Duodenal mucosa (tissue), 2 donors: ENCODE data around the gene COMMD7.

ENCODE experiments used
- H3K27ac ChIP-seq: one replicate; pipeline ENCODE4 v1.7.0; 2013; ENCODE audit warnings: low read depth, low read length
- H3K27me3 ChIP-seq, 2 donors: one replicate each; pipeline ENCODE4 v1.7.0; 2013; ENCODE audit warnings: low read length in 2 of 2, control low read depth in 1 of 2; ENCODE audit not compliant: insufficient read depth in 2 of 2, control insufficient read depth in 1 of 2
- H3K36me3 ChIP-seq, 2 donors: one replicate each; pipeline ENCODE4 v1.7.0; 2013; ENCODE audit warnings: low read length in 2 of 2, control low read depth in 1 of 2; ENCODE audit not compliant: insufficient read depth in 2 of 2, control insufficient read depth in 1 of 2
- H3K4me1 ChIP-seq, 2 donors: one replicate each; pipeline ENCODE4 v1.7.0; 2013; ENCODE audit warnings: low read length in 2 of 2, control low read depth in 1 of 2; ENCODE audit not compliant: insufficient read depth in 2 of 2, control insufficient read depth in 1 of 2
- H3K4me3 ChIP-seq, 2 donors: one replicate each; pipeline ENCODE4 v1.7.0; 2013; ENCODE audit warnings: low read length in 2 of 2, low read depth in 1 of 2
- H3K9ac ChIP-seq, 2 donors: one replicate each; pipeline ENCODE4 v1.7.0; 2013; ENCODE audit warnings: low read length in 2 of 2, low read depth in 1 of 2
- H3K9me3 ChIP-seq, 2 donors: one replicate each; pipeline ENCODE4 v1.7.0; 2013; ENCODE audit warnings: low read length in 2 of 2, control low read depth in 1 of 2; ENCODE audit not compliant: control insufficient read depth in 1 of 2

The COMMD7 gene

DNA sequence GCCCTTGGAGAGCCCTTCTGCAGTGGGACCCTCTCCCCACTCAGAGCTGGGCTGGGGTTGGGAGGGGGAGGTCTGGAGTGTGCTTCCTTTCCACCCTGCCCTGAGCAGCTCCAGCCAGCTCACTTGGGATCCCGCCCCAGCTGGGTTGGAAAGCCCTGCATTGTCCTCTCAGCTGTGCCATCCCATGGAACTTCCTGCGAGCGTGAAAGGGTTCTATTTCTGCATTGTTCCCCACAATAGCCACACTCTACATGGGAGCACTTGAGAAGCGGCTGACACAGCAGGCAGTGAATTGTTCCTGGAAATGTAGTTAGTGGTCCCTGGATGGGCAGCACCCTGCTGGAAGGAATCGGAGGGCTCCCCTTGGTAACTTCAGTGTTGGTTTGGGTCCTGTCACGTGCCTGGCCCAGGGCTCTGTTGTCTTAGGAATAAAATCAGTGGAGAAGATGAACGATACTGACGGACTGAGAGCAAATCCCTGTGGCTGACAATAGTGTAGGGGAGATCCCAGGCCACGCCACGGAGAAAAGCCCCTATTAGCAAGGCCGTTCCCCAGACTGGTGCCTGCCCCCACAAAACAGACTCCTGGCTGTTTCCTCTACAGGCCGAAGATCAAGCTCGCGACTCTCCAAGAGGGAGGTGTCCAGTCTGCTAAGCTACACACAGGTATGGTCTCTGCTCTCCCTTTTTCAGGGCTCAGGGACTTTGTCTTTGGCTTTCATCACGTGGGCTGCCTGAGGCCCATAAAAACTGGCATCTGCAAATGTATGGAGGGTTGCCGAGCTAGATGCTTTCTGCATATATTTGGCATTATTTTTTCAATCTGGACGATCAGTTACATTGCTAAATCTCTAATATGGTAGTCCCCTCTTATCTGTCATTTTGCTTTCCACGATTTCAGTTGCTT lies 37.7 kb upstream of the COMMD7 start:
- H3K27ac ChIP-seq, result no peak overlapping the region
- H3K4me3 ChIP-seq, result no peak overlapping the region
- H3K4me1 ChIP-seq, result no peaks in the 10 kb centered on the region
- no peaks in the 10 kb centered on the region for H3K9me3 ChIP-seq
- H3K9ac ChIP-seq, result no peak overlapping the region
- no peaks in the 10 kb centered on the region for H3K36me3 ChIP-seq
- H3K27me3 ChIP-seq, result no peaks in the 10 kb centered on the region

DNA sequence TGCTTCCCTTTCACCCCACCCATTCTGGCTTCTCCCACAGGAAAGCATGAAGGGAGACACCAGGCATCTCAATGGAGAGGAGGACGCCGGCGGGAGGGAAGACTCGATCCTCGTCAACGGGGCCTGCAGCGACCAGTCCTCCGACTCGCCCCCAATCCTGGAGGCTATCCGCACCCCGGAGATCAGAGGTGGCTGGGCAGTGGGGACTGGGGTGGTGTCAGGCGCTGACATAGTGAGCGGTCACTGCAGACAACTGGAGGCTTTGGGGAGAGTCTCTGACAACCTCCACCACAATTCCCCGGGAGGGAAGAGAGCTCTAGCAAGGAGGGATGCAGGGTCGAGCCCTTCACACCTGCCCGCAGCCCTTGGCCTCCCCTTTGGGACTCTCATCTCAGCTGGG lies 37.0 kb upstream of the COMMD7 start:
- no peaks in the 10 kb centered on the region for H3K9me3 ChIP-seq
- no peaks in the 10 kb centered on the region for H3K36me3 ChIP-seq
- H3K4me1 ChIP-seq, result no peaks in the 10 kb centered on the region
- H3K27me3 ChIP-seq, result no peaks in the 10 kb centered on the region
- H3K4me3 ChIP-seq, result no peak overlapping the region
- H3K9ac ChIP-seq, result no peak overlapping the region
- H3K27ac ChIP-seq, result no peak overlapping the region

DNA sequence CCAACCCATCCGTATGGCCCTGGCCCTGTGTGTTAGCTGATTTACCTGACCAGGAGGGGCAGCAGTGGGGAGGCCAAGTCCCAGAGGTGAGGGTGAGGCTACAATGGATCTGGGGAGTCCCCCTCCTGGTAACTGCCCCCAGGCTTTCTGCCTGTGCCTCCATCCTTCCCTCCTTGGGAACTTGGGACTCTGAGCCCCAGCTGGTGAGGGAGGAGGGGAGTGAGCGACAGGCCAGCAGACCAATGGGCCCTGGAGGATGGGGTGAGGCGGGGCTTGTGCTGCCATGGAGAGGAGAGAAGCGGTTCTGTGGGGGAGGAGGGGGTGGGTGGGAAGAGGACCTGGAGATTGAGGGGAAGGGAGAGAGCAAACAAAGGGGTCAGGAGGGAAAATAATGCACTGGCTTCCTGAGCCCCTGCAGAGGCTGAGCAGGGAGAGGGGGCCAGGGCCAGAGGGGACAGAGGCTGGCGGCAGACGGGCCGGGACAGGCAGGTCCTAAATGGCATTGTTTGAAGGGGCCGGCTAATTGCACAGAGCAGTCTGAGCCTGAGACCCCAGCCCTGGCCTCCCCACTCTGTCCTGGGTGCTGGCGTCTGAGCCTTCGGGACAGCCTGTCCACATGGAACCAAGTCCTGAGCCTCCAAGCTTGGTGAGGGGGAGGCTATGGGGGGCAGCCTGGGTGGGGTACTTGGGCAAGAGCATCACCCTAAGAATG lies 36.4 kb upstream of the COMMD7 start:
- no peaks in the 10 kb centered on the region for H3K9me3 ChIP-seq
- no peak overlapping the region for H3K27ac ChIP-seq
- no peaks in the 10 kb centered on the region for H3K4me1 ChIP-seq
- H3K27me3 ChIP-seq, result no peaks in the 10 kb centered on the region
- H3K9ac ChIP-seq, result no peak overlapping the region
- H3K4me3 ChIP-seq, result no peak overlapping the region
- H3K36me3 ChIP-seq, result no peaks in the 10 kb centered on the region

DNA sequence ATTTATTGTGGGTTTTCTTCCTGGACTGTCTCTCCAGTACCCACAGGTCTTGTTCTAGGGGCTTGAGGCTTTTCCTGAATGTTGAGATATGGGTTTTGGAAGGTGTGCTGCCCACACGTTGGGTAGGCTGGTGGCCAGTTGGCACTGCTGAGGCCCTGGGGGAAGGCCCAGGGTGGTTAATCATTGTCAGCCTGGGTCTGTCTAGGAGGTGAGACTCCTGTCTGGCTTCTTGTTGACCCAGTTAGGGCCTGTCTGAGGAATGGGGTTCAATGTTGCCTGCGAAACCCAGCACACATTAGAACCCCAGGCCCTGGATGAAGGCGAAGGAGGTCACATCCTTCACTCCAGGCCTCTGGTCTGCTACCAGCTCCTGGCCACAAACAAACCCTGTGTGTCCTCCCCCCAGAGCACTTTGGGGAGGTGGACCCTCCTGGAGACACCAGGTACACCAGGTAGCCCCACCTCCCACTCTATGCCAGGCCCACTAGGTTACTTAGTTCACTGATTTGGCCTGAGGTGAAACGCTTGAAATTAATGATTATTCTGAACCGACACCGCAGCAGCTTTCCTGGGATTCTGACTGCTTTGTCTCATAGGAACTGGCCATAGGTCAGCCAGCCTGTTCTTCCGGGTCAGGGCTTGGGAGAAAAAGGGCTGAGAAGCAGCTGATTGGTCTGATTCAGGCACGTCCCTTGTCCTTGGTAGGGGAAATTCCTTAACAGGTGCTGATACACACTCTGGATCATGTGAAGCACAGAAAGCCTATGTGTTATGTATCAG lies 34.1 kb upstream of the COMMD7 start:
- H3K4me3 ChIP-seq, result no peak overlapping the region
- no peak overlapping the region for H3K9ac ChIP-seq
- H3K4me1 ChIP-seq, result no peaks in the 10 kb centered on the region
- no peak overlapping the region for H3K27ac ChIP-seq
- no peaks in the 10 kb centered on the region for H3K36me3 ChIP-seq
- H3K9me3 ChIP-seq, result no peaks in the 10 kb centered on the region
- no peaks in the 10 kb centered on the region for H3K27me3 ChIP-seq

DNA sequence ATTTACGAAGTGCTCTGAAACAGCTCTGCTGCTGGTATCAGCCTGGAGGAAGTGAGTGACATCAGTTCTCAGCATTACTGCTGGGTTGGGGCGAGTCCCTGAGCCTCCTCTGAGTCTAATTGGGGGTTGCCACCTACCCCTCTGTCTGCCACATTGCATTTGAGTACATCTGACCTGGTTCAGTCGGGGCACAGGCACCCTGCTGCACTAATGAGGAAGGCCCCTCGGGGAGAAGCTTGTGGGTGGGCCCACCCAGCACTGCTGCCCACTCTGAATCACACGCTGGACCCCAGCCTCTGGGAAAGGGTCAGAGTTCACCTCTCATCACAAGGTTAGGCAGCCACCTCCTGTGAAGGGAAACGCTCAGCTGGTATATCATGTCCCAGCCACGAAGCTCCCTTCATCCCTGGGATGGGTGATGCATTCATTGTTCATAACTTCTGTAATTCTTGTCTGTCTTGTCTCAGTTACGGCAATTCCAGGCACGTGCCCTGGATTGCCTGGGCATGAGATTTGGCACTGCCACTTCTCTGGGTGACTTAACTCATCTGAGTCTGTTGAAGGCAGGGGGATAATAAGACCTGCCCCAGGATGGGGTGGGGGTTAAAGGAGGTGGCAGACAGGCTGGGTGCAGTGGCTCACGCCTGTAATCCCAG lies 32.2 kb upstream of the COMMD7 start:
- H3K9ac ChIP-seq, result no peak overlapping the region

DNA sequence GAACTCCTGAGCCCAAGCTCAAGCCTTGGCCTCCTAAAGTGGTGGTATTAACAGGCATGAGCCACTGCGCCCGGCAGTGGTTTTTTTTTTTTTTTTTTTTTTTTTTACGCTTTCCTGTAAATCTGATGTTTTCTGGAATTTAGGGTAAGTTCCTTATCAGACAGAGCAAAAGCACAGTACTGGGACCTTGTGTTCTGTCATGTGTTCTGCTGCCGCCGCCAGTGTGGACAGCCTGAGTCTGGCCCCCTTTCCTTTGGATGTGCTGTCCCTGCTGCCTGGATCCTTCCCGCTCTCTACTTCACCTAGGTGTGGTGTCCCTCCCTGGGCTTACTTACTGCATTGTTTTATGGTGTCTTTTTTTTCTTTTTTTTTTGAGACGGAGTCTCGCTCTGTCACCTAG lies 30.6 kb upstream of the COMMD7 start:
- Histone ChIP-seq H3K27ac (no peak overlapping the region), H3K4me1 (no peaks in the 10 kb centered on the region), H3K36me3 (no peaks in the 10 kb centered on the region), H3K9me3 (no peaks in the 10 kb centered on the region), H3K9ac (no peak overlapping the region), H3K4me3 (no peak overlapping the region), H3K27me3 (no peaks in the 10 kb centered on the region)

More for the DNA sequence above, 32.2 kb upstream of the COMMD7 start:
- H3K36me3 ChIP-seq, result no peaks in the 10 kb centered on the region
- H3K27me3 ChIP-seq, result no peaks in the 10 kb centered on the region
- H3K27ac ChIP-seq, result no peak overlapping the region
- H3K9me3 ChIP-seq, result no peaks in the 10 kb centered on the region
- H3K4me1 ChIP-seq, result no peaks in the 10 kb centered on the region
- H3K4me3 ChIP-seq, result no peak overlapping the region

DNA sequence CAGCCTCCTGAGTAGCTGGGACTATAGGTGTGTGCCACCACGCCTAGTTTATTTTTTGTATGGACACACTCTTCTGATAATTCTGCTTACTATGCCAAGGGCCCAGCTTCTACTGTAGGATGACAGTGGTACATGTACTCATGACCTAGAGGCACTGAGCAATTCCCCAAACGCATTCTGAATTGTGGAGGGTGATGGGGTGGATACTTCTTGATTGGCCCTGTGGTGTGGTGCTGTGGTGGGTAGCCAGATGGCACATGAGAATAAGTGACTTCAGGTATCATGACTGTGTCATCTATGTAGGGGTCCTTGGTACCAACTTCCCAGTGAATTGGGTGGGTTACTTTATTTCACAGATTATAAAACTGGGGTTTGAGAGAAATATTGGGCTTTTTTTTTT lies 30.0 kb upstream of the COMMD7 start:
- Histone ChIP-seq H3K4me1 (no peaks in the 10 kb centered on the region), H3K36me3 (no peaks in the 10 kb centered on the region), H3K27me3 (no peaks in the 10 kb centered on the region), H3K9ac (no peak overlapping the region), H3K9me3 (no peaks in the 10 kb centered on the region), H3K27ac (no peak overlapping the region), H3K4me3 (no peak overlapping the region)

DNA sequence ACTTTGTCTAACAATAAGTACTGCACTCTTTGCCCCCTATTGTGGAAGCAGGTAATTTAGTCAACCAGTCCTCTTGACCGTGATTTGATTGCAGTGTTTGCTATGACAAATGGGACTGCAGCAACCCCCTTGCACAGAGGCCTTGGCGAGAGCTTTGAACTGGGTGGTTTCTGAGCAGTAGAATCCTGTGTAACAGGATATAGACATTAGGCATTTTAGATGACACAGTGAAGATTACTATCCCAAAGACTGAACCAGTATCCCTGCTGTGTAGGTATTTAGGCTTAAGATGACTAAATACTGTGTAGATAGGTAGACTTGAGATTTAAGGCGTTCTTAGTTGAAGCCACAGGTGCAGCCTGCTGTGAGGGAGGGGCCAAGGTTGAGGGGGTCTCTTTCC lies 28.8 kb upstream of the COMMD7 start:
- no peaks in the 10 kb centered on the region for H3K36me3 ChIP-seq
- H3K9ac ChIP-seq, result no peak overlapping the region
- no peak overlapping the region for H3K4me3 ChIP-seq
- H3K27me3 ChIP-seq, result no peaks in the 10 kb centered on the region
- no peak overlapping the region for H3K27ac ChIP-seq
- no peaks in the 10 kb centered on the region for H3K9me3 ChIP-seq
- H3K4me1 ChIP-seq, result no peaks in the 10 kb centered on the region

DNA sequence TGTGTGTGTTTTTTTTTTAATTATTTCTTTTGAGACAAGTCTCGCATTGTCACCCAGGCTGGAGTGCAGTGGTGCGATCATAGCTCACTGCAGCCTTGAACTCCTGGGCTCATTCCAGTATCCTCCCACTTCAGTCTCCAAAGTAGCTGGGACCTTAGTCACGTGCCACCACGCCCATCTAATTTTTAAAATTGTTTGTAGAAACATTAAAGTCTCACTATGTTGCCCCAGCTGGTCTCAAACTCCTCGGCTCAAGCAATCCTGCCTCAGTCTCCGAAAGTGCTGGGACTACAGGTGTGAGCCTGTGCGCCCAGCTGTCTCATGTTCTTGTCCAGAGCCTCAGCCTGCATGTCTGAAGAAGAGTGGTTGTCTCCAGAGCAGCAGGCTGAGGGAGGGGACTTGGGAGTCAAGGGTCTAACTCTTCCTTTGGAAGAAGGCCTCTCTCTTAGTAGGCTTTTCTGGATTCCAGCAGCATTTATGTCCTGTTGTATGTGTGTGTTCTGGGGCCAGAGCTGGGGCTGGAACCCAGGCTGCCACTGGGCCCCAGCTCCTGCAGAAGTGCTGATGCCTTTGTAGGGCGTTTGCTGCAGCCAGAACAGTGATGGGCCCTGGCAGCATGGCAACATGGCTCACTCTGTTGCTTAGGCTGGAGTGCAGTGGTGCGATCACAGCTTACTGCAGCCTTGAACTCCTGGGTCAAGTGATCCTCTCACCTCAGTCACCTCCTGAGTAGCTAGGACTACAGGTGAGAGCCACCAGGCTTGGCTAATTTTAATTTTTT lies 24.3 kb upstream of the COMMD7 start:
- H3K9me3 ChIP-seq, result no peaks in the 10 kb centered on the region
- H3K4me1 ChIP-seq, result peaks cover 9 to 12% of the 10 kb centered on the region in 2 donors
- H3K27ac ChIP-seq, result no peak overlapping the region
- H3K36me3 ChIP-seq, result no peaks in the 10 kb centered on the region
- no peaks in the 10 kb centered on the region for H3K27me3 ChIP-seq
- no peak overlapping the region for H3K4me3 ChIP-seq
- H3K9ac ChIP-seq, result no peak overlapping the region
